Measurements from ENCODE around the gene CST9L. TPM values are rescaled to one million over a fixed set of nuclear protein-coding genes. Genes with fewer than 3 reads are reported as not detected.

CST9L gene
- total and polyA plus RNA-seq, 12 donors = not detected

DNA sequence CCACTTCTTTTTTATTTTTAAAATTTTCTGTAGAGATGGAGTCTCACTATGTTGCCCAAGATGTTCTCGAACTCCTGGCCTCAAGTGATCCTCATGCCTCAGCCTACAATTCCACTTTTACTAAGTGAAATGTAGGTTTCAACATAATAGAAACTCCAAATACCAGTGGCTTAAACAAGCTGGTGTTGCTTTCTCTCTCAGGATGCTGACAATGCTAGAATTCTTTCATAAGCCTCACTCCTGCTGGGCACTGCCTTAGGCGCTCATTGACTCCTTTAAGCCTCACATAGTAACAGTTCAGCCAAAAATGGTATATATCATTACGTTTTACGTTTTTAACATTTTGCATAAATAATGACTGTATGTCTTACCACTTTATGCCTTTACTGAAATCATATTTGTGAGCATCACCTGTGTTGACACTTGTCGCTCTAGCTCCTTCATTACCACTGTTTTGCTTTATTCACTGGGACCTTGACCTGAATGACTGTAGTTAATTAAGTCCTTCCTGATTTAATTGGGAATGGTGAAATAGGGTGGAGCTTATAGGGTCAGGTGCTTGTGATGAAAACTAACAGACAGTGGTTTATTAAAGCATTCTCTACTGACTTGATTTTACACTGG, 41.3 kb upstream of the CST9L start:
- Histone ChIP-seq H3K27me3 (peaks cover 0 to 9% (median 0%) of the 10 kb centered on the region in 7 donors), H3K36me3 (no peaks in the 10 kb centered on the region), H3K9me3 (no peaks in the 10 kb centered on the region), H3K4me3 (no peak overlapping the region), H3K4me1 (peaks cover 0 to 24% (median 8%) of the 10 kb centered on the region in 9 donors), H3K27ac (no peak overlapping the region)
- TF ChIP-seq, protein P1, sequence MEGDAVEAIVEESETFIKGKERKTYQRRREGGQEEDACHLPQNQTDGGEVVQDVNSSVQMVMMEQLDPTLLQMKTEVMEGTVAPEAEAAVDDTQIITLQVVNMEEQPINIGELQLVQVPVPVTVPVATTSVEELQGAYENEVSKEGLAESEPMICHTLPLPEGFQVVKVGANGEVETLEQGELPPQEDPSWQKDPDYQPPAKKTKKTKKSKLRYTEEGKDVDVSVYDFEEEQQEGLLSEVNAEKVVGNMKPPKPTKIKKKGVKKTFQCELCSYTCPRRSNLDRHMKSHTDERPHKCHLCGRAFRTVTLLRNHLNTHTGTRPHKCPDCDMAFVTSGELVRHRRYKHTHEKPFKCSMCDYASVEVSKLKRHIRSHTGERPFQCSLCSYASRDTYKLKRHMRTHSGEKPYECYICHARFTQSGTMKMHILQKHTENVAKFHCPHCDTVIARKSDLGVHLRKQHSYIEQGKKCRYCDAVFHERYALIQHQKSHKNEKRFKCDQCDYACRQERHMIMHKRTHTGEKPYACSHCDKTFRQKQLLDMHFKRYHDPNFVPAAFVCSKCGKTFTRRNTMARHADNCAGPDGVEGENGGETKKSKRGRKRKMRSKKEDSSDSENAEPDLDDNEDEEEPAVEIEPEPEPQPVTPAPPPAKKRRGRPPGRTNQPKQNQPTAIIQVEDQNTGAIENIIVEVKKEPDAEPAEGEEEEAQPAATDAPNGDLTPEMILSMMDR (IDR thresholded peaks at IDR 0.05) = no peak
- intact Hi-C loops (cut with DNase I) = loop anchor here in 7 of 10 donors (5.0 to 10.0 kb wide), 6 partner anchors 167 to 925 kb away; partner anchors contain the start of genes CSTL1 (in 1 of the 7), GZF1 (in 1 of the 7) and NXT1 (in 1 of the 7)
- ATAC-seq = no peak
- no peak for DNase-seq
- 91 to 92% methylated on average over 5 of the region's 5 CpGs for WGBS, 2 donors

DNA sequence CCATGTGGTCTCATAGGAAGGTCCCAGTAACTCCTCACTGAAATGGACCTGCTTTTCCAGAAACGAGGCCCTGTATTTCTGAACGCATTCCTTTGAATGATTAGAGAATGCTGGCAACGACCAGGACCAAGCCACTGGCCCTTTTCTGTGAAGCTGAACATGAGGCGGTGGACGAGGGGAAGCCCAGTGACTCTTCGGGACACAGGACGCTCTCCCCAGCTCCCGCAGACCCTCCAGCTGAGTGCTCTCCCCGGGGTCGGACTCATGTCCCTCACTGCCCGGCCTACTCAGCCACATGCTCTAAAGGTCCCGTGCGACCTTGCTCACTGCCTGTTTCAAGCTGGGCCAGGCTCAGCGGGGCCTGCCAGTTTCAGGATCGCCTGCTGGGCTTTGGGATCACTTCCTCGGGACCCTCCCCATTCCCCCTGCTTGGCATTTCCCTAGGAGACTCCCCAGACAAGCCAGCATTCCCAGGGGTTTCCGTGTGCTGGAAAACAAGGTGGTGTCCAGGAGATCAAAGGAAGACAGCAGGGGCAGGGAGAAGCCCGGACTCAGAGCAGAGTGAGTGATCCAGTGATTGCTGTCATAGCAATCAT, 40.1 kb upstream of the CST9L start:
- no peaks in the 10 kb centered on the region for H3K36me3 ChIP-seq
- H3K4me3 ChIP-seq = no peak overlapping the region
- 68 to 72% methylated on average over 18 of the region's 18 CpGs for WGBS, 2 donors
- TF ChIP-seq, protein P1 (IDR thresholded peaks at IDR 0.05) = no peak
- no peaks in the 10 kb centered on the region for H3K9me3 ChIP-seq
- intact Hi-C loops (cut with DNase I) = loop anchor here in 7 of 10 donors (5.0 to 10.0 kb wide), 6 partner anchors 166 to 924 kb away; partner anchors contain the start of genes CSTL1 (in 1 of the 7), GZF1 (in 1 of the 7) and NXT1 (in 1 of the 7)
- no peak overlapping the region for H3K27ac ChIP-seq
- H3K4me1 ChIP-seq = peaks cover 0 to 14% (median 0%) of the 10 kb centered on the region in 9 donors
- peaks cover 0 to 16% (median 0%) of the 10 kb centered on the region in 7 donors for H3K27me3 ChIP-seq
- DNase-seq = no peak
- no peak for ATAC-seq

DNA sequence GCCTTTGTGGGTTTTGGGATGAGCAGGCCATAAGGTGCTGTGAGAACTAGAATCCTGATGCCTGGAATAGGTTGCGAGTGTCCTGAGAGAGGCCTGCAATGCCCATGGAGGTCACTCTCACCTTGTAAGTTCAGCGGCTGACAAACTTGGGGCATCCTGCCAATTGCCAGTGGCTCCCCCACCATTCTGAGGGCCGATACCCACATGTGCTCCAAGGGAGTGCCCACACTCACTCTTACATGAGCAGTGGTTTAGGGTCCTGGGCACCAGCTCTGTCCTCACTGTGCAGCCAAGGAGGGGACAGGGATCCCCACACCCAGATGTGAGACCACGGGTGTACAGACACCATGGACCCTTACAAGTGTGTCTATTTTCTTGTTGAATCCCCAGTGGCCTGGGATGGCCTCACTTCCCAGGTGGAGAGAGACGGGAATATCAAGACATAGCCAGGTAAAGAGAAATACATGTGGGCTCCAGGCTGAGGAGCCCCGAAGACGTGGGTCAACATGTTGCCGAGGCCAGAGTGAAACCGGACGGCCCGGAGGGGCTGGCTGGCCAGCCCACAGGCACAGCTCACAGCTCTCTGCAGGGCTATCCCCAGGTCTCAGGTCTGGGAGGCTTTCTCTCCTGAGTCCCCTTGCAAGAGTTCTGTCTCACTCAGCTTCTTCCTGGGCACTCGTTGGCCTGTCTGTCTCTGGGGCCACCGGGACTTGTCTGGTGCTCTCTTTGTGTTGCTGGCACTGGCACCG, 39.4 kb upstream of the CST9L start:
- DNase-seq (no peak), ATAC-seq (peak in 1 of 8 donors; percentile 35)
- TF ChIP-seq, protein P1 (IDR thresholded peaks at IDR 0.05) = no peak
- peaks cover 0 to 10% (median 0%) of the 10 kb centered on the region in 9 donors for H3K4me1 ChIP-seq
- WGBS, 2 donors = 89 to 92% methylated on average over 14 of the region's 14 CpGs
- H3K36me3 ChIP-seq = no peaks in the 10 kb centered on the region
- H3K27ac ChIP-seq = no peak overlapping the region
- H3K4me3 ChIP-seq = no peak overlapping the region
- peaks cover 0 to 23% (median 6%) of the 10 kb centered on the region in 7 donors for H3K27me3 ChIP-seq
- no peaks in the 10 kb centered on the region for H3K9me3 ChIP-seq
- intact Hi-C loops (cut with DNase I) = loop anchor here in 9 of 10 donors (2.0 to 10.0 kb wide), 8 partner anchors 163 to 923 kb away; partner anchors contain the start of genes CSTL1 (in 1 of the 9), GZF1 (in 1 of the 9) and NXT1 (in 1 of the 9)

DNA sequence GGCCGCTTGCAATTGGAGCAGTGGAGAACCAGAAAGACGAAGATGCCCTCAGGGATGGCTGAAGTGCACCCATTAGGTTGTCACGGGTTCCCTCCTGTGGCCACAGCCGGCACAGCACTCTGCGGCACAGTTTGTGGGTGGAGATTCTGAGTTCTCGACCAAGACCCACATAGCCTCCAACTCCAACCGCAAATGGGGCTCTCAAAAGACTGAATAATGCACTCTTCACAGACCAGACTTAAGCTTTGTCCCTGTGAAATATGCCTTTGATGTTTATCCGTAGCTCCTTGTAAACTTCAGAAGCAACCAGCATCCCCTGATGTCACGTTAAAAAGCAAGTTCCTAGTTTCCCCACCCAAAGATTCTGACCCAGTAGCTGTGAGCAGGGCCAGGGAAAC, 38.4 kb upstream of the CST9L start:
- Histone ChIP-seq H3K4me1 (peaks cover 0 to 10% (median 0%) of the 10 kb centered on the region in 9 donors), H3K9me3 (no peaks in the 10 kb centered on the region), H3K36me3 (no peaks in the 10 kb centered on the region), H3K4me3 (no peak overlapping the region), H3K27me3 (peaks cover 0 to 24% (median 10%) of the 10 kb centered on the region in 7 donors), H3K27ac (no peak overlapping the region)
- DNase-seq (peak; percentile 77 to 84), ATAC-seq (peak; percentile 85 to 94 (median 89))
- TF ChIP-seq, protein P1 (IDR thresholded peaks at IDR 0.05) = peak; percentile 80 to 92 (median 89)
- WGBS, 2 donors = 10 to 13% methylated on average over 9 of the region's 9 CpGs
- intact Hi-C loops (cut with DNase I) = loop anchor here in 9 of 10 donors (2.0 to 10.0 kb wide), 8 partner anchors 162 to 922 kb away; partner anchors contain the start of genes CSTL1 (in 1 of the 9), GZF1 (in 1 of the 9) and NXT1 (in 1 of the 9)
